H1 (cell line): ENCODE data around the gene RIT2. TPM values are rescaled to one million over a fixed set of nuclear protein-coding genes. Genes with fewer than 3 reads are reported as not detected.

ENCODE experiments used
- CTCF ChIA-PET: fragments of 300-600 bp; sonication (Branson Sonifier 250); formaldehyde crosslinking; loops from one replicate; lab custom pipeline; 2021; ENCODE audit not compliant: partially characterized antibody; lab: Charles Lee
- POLR2A ChIA-PET: fragments of 300-600 bp; sonication (Branson Sonifier 250); formaldehyde crosslinking; loops from one replicate; lab custom pipeline; 2021; ENCODE audit warnings: inconsistent platforms; ENCODE audit not compliant: partially characterized antibody; lab: Charles Lee
- DNase-seq, 2 experiments: peaks; one replicate each; pipeline versions ENCODE4 v3.0.0 to v3.0.0-alpha.2; 2010 to 2022; ENCODE audit warnings: low spot score in 2 of 2, low read depth in 1 of 2, mixed read lengths in 1 of 2
- FAIRE-seq: peaks from 2 replicates; lab custom pipeline; 2011; peaks lifted over from hg19 to GRCh38; lab: Jason Lieb, UNC
- H2AFZ ChIP-seq: 2 replicates; pipeline ENCODE4 v1.8.1; 2012; ENCODE audit warnings: low read length, inconsistent platforms
- H2AK5ac ChIP-seq: 2 replicates; pipeline ENCODE4 v1.6.1; 2013; ENCODE audit warnings: low read depth, low read length
- H2BK120ac ChIP-seq: replicated peaks from 2 replicates; pipeline ENCODE3; 2013; ENCODE audit warnings: low read depth, low read length, inconsistent platforms
- H2BK12ac ChIP-seq: 2 replicates; pipeline ENCODE4 v1.6.1; 2013; ENCODE audit warnings: low read depth, low read length
- H2BK15ac ChIP-seq: 2 replicates; pipeline ENCODE4 v1.6.1; 2013; ENCODE audit warnings: low read length
- H2BK20ac ChIP-seq: 2 replicates; pipeline ENCODE4 v1.6.1; 2013; ENCODE audit warnings: low read length
- H2BK5ac ChIP-seq: 2 replicates; pipeline ENCODE4 v1.6.1; 2013; ENCODE audit warnings: low read depth, low read length
- H3K14ac ChIP-seq: 2 replicates; pipeline ENCODE4 v1.6.1; 2013; ENCODE audit warnings: inconsistent platforms; ENCODE audit not compliant: insufficient read length
- H3K18ac ChIP-seq: 2 replicates; pipeline ENCODE4 v1.6.1; 2013; ENCODE audit warnings: low read length; ENCODE audit errors: extremely low read depth
- H3K23ac ChIP-seq: 2 replicates; pipeline ENCODE4 v1.6.1; 2013; ENCODE audit warnings: inconsistent platforms; ENCODE audit not compliant: insufficient read length
- H3K23me2 ChIP-seq: 2 replicates; pipeline ENCODE4 v1.6.1; 2013; ENCODE audit warnings: low read depth, low read length
- H3K27ac ChIP-seq: 2 replicates; pipeline ENCODE4 v1.6.1; 2011; ENCODE audit warnings: low read depth, low read length, inconsistent platforms
- H3K27me3 ChIP-seq, 4 experiments: replicated peaks in 1 of 4; 1 replicate in 1 of 4; 2 replicates in 3 of 4; pipeline versions ENCODE4 v1.6.1 to v1.8.1; 2011 to 2013; ENCODE audit warnings: low read length in 3 of 4, mild to moderate bottlenecking in 3 of 4, inconsistent platforms in 2 of 4, mixed read lengths in 2 of 4, moderate library complexity in 1 of 4; ENCODE audit not compliant: control insufficient read depth in 3 of 4, insufficient read depth in 3 of 4; ENCODE audit errors: extremely low read depth in 1 of 4
- H3K36me3 ChIP-seq, 4 experiments: 2 replicates each; pipeline versions ENCODE4 v1.6.1 to v1.8.1; 2011 to 2013; ENCODE audit warnings: mild to moderate bottlenecking in 4 of 4, low read length in 3 of 4, moderate library complexity in 2 of 4, control low read depth in 1 of 4, inconsistent platforms in 1 of 4; ENCODE audit not compliant: insufficient read depth in 4 of 4, control insufficient read depth in 2 of 4
- H3K4ac ChIP-seq: replicated peaks from 2 replicates; pipeline ENCODE3; 2013; ENCODE audit warnings: low read length, low read depth, mixed read lengths, inconsistent platforms; ENCODE audit not compliant: insufficient read length
- H3K4me1 ChIP-seq, 4 experiments: replicated peaks in 1 of 4; 1 replicate in 1 of 4; 2 replicates in 3 of 4; pipeline versions ENCODE4 v1.6.1 to v1.8.1; 2011 to 2013; ENCODE audit warnings: low read length in 3 of 4, inconsistent platforms in 2 of 4, mixed read lengths in 1 of 4; ENCODE audit not compliant: insufficient read depth in 4 of 4, control insufficient read depth in 3 of 4
- H3K4me2 ChIP-seq, 2 experiments: 2 replicates each; pipeline versions ENCODE4 v1.6.1 to v1.8.1; 2011 to 2013; ENCODE audit warnings: low read depth in 2 of 2, low read length in 2 of 2, control low read depth in 1 of 2, inconsistent platforms in 1 of 2, mild to moderate bottlenecking in 1 of 2; ENCODE audit not compliant: insufficient read depth in 1 of 2
- H3K4me3 ChIP-seq, 4 experiments: fragments of 200-600, 300-600 bp in 1 of 4; sonication (generic), shearing (Covaris generic), sonication (Bioruptor Twin) in 1 of 4; 2 replicates each; pipeline versions ENCODE4 v1.5.1 to v1.8.1; 2011 to 2016; ENCODE audit warnings: low read length in 4 of 4, low read depth in 3 of 4, control low read depth in 2 of 4, inconsistent platforms in 2 of 4, mild to moderate bottlenecking in 2 of 4, mixed read lengths in 1 of 4, moderate library complexity in 1 of 4; ENCODE audit not compliant: insufficient read depth in 2 of 4; ENCODE audit errors: extremely low read depth in 1 of 4
- H3K56ac ChIP-seq: replicated peaks from 2 replicates; pipeline ENCODE3; 2013; ENCODE audit warnings: low read depth, mild to moderate bottlenecking, mixed read lengths, low read length, inconsistent platforms; ENCODE audit not compliant: insufficient read length
- H3K79me1 ChIP-seq: 2 replicates; pipeline ENCODE4 v1.6.1; 2013; ENCODE audit warnings: low read depth, low read length, control low read depth
- H3K79me2 ChIP-seq, 2 experiments: 2 replicates each; pipeline versions ENCODE4 v1.6.1 to v1.8.1; 2012 to 2013; ENCODE audit warnings: low read length in 2 of 2, mild to moderate bottlenecking in 2 of 2, inconsistent platforms in 1 of 2; ENCODE audit not compliant: insufficient read depth in 2 of 2, control insufficient read depth in 1 of 2
- H3K9ac ChIP-seq, 4 experiments: replicated peaks in 1 of 4; 1 replicate in 1 of 4; 2 replicates in 3 of 4; pipeline versions ENCODE4 v1.6.1 to v1.8.1; 2011 to 2013; ENCODE audit warnings: low read depth in 3 of 4, low read length in 3 of 4, control low read depth in 2 of 4, mild to moderate bottlenecking in 2 of 4, moderate library complexity in 2 of 4, inconsistent platforms in 1 of 4; ENCODE audit errors: extremely low read depth in 1 of 4
- H3K9me3 ChIP-seq, 2 experiments: 2 replicates each; pipeline versions ENCODE4 v1.6.1 to v1.8.1; 2012 to 2013; ENCODE audit warnings: mild to moderate bottlenecking in 2 of 2, moderate library complexity in 2 of 2, control low read depth in 1 of 2, inconsistent platforms in 1 of 2, low read depth in 1 of 2, low read length in 1 of 2, mixed read lengths in 1 of 2; ENCODE audit not compliant: insufficient read depth in 2 of 2
- H4K20me1 ChIP-seq, 2 experiments: replicated peaks in 1 of 2; 2 replicates each; pipeline versions ENCODE3 to v1.8.1; 2011 to 2013; ENCODE audit warnings: inconsistent platforms in 2 of 2, low read length in 2 of 2, mild to moderate bottlenecking in 1 of 2; ENCODE audit not compliant: insufficient read depth in 2 of 2, control insufficient read depth in 1 of 2
- H4K5ac ChIP-seq: 2 replicates; pipeline ENCODE4 v1.6.1; 2013; ENCODE audit warnings: low read length, low read depth, mixed read lengths, inconsistent platforms; ENCODE audit not compliant: insufficient read length
- H4K8ac ChIP-seq: 2 replicates; pipeline ENCODE4 v1.8.0; 2013; ENCODE audit warnings: mild to moderate bottlenecking, moderate library complexity, low read length, inconsistent platforms; ENCODE audit not compliant: insufficient read depth; ENCODE audit errors: extremely low read depth
- H4K91ac ChIP-seq: replicated peaks from 2 replicates; pipeline ENCODE3; 2013; ENCODE audit warnings: low read length, mixed read lengths, inconsistent platforms; ENCODE audit not compliant: insufficient read length
- ATF2 ChIP-seq: IDR thresholded peaks from 2 replicates; pipeline ENCODE4 v1.6.1; 2012; ENCODE audit warnings: low read length, inconsistent platforms
- HDAC6 ChIP-seq: IDR thresholded peaks from one replicate; pipeline ENCODE4 v1.7.1; 2012; ENCODE audit warnings: low read depth, mild to moderate bottlenecking, inconsistent platforms, low read length, moderate library complexity
- NRF1 ChIP-seq: IDR thresholded peaks from 2 replicates; pipeline ENCODE4 v1.6.1; 2011; ENCODE audit warnings: mild to moderate bottlenecking, low read depth, low read length, improper control_type of control experiment
- SUZ12 ChIP-seq: fragments of 200-600 bp; sonication (generic); IDR thresholded peaks from 2 replicates; pipeline ENCODE4 v1.6.1; 2012; ENCODE audit warnings: mild to moderate bottlenecking, inconsistent platforms, low read length, moderate library complexity, mixed read lengths
- TAF7 ChIP-seq: optimal IDR thresholded peaks from 2 replicates; pipeline ENCODE3; 2011; ENCODE audit warnings: low read depth, mild to moderate bottlenecking, inconsistent platforms, low read length, moderate library complexity, borderline replicate concordance
- TCF12 ChIP-seq: IDR thresholded peaks from 2 replicates; pipeline ENCODE4 v1.6.1; 2011; ENCODE audit warnings: low read depth, mild to moderate bottlenecking, low read length
- polyA plus RNA-seq, 7 experiments: library from polyadenylated mRNA; depleted of rRNA in 3 of 7; stranded (reverse) in 5 of 7; unstranded in 2 of 7; fragments of >200 nt in 5 of 7; fragments of 200-250 nt in 2 of 7; gene quantifications; 1 replicate in 5 of 7; 2 replicates in 1 of 7; 4 replicates in 1 of 7; pipeline versions ENCODE4 v1.2.1 to v1.2.3, GENCODE V29; 2011 to 2013; ENCODE audit warnings: missing spikeins in 2 of 7, mixed read lengths in 2 of 7
- total RNA-seq: library from RNA; stranded (reverse); fragmentation: NEBNext Ultra II Directional; extraction: Animal tissue kit (Norgen Biotek cat#: 25700); gene quantifications from 2 replicates; pipeline ENCODE4 v1.2.1, GENCODE V29; 2021

RIT2 gene
- total and polyA plus RNA-seq, 2 of the 8 experiments (the other 6 are each of a cell fraction or from before 2014, with no cell fraction given) = 0.67 to 3.2 TPM

GRCh38 chr18:42778024-42778423 is 337.5 kb downstream of the RIT2 start:
- Histone ChIP-seq H2BK5ac (no peak overlapping the region), H3K79me1 (no peaks in the 10 kb centered on the region), H3K27me3 (no peaks in the 10 kb centered on the region), H3K56ac (no peak overlapping the region), H3K23me2 (no peaks in the 10 kb centered on the region), H3K27ac (no peak overlapping the region), H3K4ac (no peak overlapping the region), H3K18ac (no peak overlapping the region), H3K9me3 (no peaks in the 10 kb centered on the region), H4K91ac (no peak overlapping the region), H3K79me2 (no peaks in the 10 kb centered on the region), H3K36me3 (no peaks in the 10 kb centered on the region), H3K4me3 (no peak overlapping the region), H4K20me1 (no peaks in the 10 kb centered on the region), H2BK12ac (no peak overlapping the region), H2BK120ac (no peak overlapping the region), H3K9ac (no peak overlapping the region), H3K23ac (no peak overlapping the region), H4K5ac (no peak overlapping the region), H2BK20ac (no peak overlapping the region), H2AFZ (no peak overlapping the region), H3K14ac (no peak overlapping the region), H3K4me2 (no peak overlapping the region; a peak in 1 of 4 replicates), H4K8ac (no peak overlapping the region), H2AK5ac (no peak overlapping the region), H3K4me1 (peaks cover 0 to 8% (median 1%) of the 10 kb centered on the region in 4 experiments; a peak in 2 of 7 replicates), H2BK15ac (no peak overlapping the region)
- TF ChIP-seq TAF7 (no peak), SUZ12 (no peak), HDAC6 (no peak), NRF1 (no peak), TCF12 (no peak), ATF2 (no peak)
- ChIA-PET CTCF (interaction anchor here (1.2 to 1.8 kb wide), 2 partner anchors 34 to 47 kb away, joined by 4 to 6 read pairs; no protein-coding TSS in a partner anchor), POLR2A (no interaction called here)
- no peak for FAIRE-seq
- DNase-seq = no peak
